Keratinocyte (primary cell): ENCODE data around the gene C22orf39. TPM values are rescaled to one million over a fixed set of nuclear protein-coding genes. Genes with fewer than 3 reads are reported as not detected.

ENCODE experiments used
- DNase-seq: peaks from one replicate; pipeline ENCODE4 v3.0.0-alpha.2; 2011; ENCODE audit warnings: low read depth, missing footprints, low spot score
- FAIRE-seq: peaks from 2 replicates; lab custom pipeline; 2011; peaks lifted over from hg19 to GRCh38; lab: Jason Lieb, UNC
- H2AFZ ChIP-seq: 2 replicates; pipeline ENCODE4 v1.6.0; 2012; ENCODE audit warnings: low read length, control low read depth, inconsistent platforms; ENCODE audit not compliant: control insufficient read depth
- H3K27ac ChIP-seq: 2 replicates; pipeline ENCODE4 v1.5.1; 2011; ENCODE audit warnings: low read length; ENCODE audit not compliant: control insufficient read depth, insufficient read depth
- H3K27me3 ChIP-seq: 3 replicates; pipeline ENCODE4 v1.6.0; 2011; ENCODE audit warnings: low read length; ENCODE audit not compliant: control insufficient read depth, insufficient read depth; ENCODE audit errors: extremely low read depth
- H3K36me3 ChIP-seq, 2 experiments: 2 replicates in 1 of 2; 3 replicates in 1 of 2; pipeline ENCODE4 v1.5.1; 2011; ENCODE audit warnings: low read length in 2 of 2, mild to moderate bottlenecking in 1 of 2; ENCODE audit not compliant: control insufficient read depth in 2 of 2, insufficient read depth in 2 of 2; ENCODE audit errors: extremely low read depth in 1 of 2
- H3K4me1 ChIP-seq: 3 replicates; pipeline ENCODE4 v1.5.1; 2011; ENCODE audit warnings: low read length; ENCODE audit not compliant: control insufficient read depth, insufficient read depth; ENCODE audit errors: extremely low read depth
- H3K4me2 ChIP-seq: 3 replicates; pipeline ENCODE4 v1.6.0; 2011; ENCODE audit warnings: low read depth, low read length; ENCODE audit not compliant: control insufficient read depth, insufficient read depth; ENCODE audit errors: extremely low read depth
- H3K4me3 ChIP-seq, 3 experiments: fragments of 200-600 bp in 1 of 3; sonication (generic) in 1 of 3; 2 replicates in 2 of 3; 3 replicates in 1 of 3; pipeline ENCODE4 v1.5.1; 2011 to 2016; ENCODE audit warnings: low read length in 3 of 3, mild to moderate bottlenecking in 3 of 3, control low read depth in 2 of 3, inconsistent platforms in 1 of 3, low read depth in 1 of 3, mixed read lengths in 1 of 3, mixed run types in 1 of 3, moderate library complexity in 1 of 3; ENCODE audit not compliant: control insufficient read depth in 2 of 3, insufficient read depth in 2 of 3; ENCODE audit errors: extremely low read depth in 1 of 3
- H3K79me2 ChIP-seq: 2 replicates; pipeline ENCODE4 v1.6.0; 2012; ENCODE audit warnings: low read length; ENCODE audit not compliant: control insufficient read depth, insufficient read depth
- H3K9ac ChIP-seq: 3 replicates; pipeline ENCODE4 v1.6.0; 2011; ENCODE audit warnings: low read length; ENCODE audit not compliant: control insufficient read depth, insufficient read depth; ENCODE audit errors: extremely low read depth
- H3K9me1 ChIP-seq: 3 replicates; pipeline ENCODE4 v1.6.0; 2011; ENCODE audit warnings: low read length; ENCODE audit not compliant: control insufficient read depth, insufficient read depth; ENCODE audit errors: extremely low read depth
- H3K9me3 ChIP-seq: 2 replicates; pipeline ENCODE4 v1.5.1; 2012; ENCODE audit warnings: low read depth, low read length; ENCODE audit not compliant: control insufficient read depth
- H4K20me1 ChIP-seq: 3 replicates; pipeline ENCODE4 v1.6.0; 2011; ENCODE audit warnings: low read length; ENCODE audit not compliant: control insufficient read depth, insufficient read depth; ENCODE audit errors: extremely low read depth
- CTCF ChIP-seq, 3 experiments: IDR thresholded peaks in 1 of 3; conservative IDR thresholded peaks in 1 of 3; optimal IDR thresholded peaks in 1 of 3; 2 replicates in 2 of 3; 3 replicates in 1 of 3; pipeline versions ENCODE3 to v1.5.1; 2011; ENCODE audit warnings: low read length in 3 of 3, mild to moderate bottlenecking in 3 of 3, moderate library complexity in 2 of 3, control low read depth in 1 of 3, inconsistent platforms in 1 of 3; ENCODE audit not compliant: insufficient read depth in 2 of 3; ENCODE audit errors: extremely low read depth in 1 of 3
- EZH2 ChIP-seq: IDR thresholded peaks from one replicate; pipeline ENCODE4 v1.6.1; 2012; ENCODE audit warnings: inconsistent platforms, mild to moderate bottlenecking, low read length, moderate library complexity
- dilution Hi-C: fragments of 300-500 bp; cut with MboI; formaldehyde crosslinking; loops from one replicate; pipeline ENCODE4 v1.7.0; 2020; ENCODE audit warnings: low sequenced_read_pairs; ENCODE audit not compliant: extremely low pct_ligation_motif_present
- polyA plus RNA-seq, 5 experiments: library from polyadenylated mRNA; depleted of rRNA in 3 of 5; stranded (reverse) in 3 of 5; stranded (forward) in 1 of 5; unstranded in 1 of 5; fragments of >200 nt; gene quantifications; 1 replicate in 1 of 5; 2 replicates in 3 of 5; 3 replicates in 1 of 5; pipeline versions ENCODE4 v1.2.1 to v1.2.3, GENCODE V29; 2011 to 2012; ENCODE audit warnings: missing spikeins in 2 of 5, low read depth in 1 of 5, low replicate concordance in 1 of 5

Gene C22orf39
- polyA plus RNA-seq, 1 donor (not counting 4 experiments of a cell fraction or from before 2014, with no cell fraction given), result 13.8 TPM

- Histone ChIP-seq H2AFZ (no peak overlapping the region), H3K27me3 (no peaks in the 10 kb centered on the region), H3K4me3 (no peak overlapping the region), H3K9me1 (no peaks in the 10 kb centered on the region), H3K9ac (no peak overlapping the region), H3K9me3 (no peaks in the 10 kb centered on the region), H3K36me3 (peaks cover 40 to 44% of the 10 kb centered on the region in 2 experiments), H4K20me1 (no peaks in the 10 kb centered on the region), H3K27ac (no peak overlapping the region), H3K79me2 (no peaks in the 10 kb centered on the region), H3K4me1 (no peaks in the 10 kb centered on the region), H3K4me2 (no peak overlapping the region)
- FAIRE-seq (no peak), DNase-seq (no peak)
- dilution Hi-C loops, result no loop called here
- TF ChIP-seq CTCF (optimal IDR thresholded peaks at IDR 0.05 in 1 of 3, IDR thresholded peaks at IDR 0.05 in 1 of 3, conservative IDR thresholded peaks at IDR 0.05 in 1 of 3; ENCODE audit: extremely low read depth in 1 of 3, insufficient read depth in 2 of 3, low read length in 3 of 3) (no peak), EZH2 (no peak)
Observed at GRCh38 chr22:19397734-19398104, 49.8 kb downstream of the C22orf39 start.

DNA sequence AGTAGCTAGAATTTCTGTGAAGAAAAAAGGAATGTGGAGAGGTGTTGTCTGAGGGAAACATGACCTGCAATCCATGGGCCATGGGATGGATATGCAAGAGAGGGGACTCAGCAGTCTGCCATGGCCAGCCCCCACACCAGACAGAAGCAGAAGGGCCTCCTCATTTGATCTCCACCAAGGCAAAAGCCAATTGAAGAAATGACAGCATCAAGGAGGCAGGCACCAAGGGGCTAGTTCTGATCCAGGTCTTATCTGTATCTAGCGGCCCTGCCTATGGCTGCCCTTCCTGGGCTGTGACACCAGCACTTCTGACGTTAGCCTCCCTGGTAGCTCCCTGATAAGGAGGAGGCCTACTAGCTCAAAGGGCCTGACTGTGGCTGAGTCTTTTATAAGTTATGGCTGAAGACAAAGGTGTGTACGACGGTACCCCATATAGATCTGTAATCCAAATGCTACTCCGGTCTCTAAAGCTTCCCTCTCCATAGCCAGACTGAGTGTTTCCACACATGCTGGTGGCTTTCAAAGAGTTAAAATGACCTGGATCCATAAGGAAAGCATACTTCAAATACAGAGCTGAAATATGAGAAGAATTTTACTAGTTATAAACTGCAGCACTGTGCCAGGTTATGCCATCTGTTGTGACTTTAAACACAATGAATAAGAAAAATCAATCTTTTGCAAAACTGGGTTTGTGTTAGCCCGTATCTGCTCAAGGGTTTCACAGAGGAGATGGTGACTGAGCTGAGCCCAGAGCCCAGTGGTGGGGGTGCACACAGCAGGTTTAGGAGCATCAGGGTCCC lies 50.4 kb downstream of the C22orf39 start:
- Histone ChIP-seq H3K36me3 (peaks cover 45 to 48% of the 10 kb centered on the region in 2 experiments), H3K9me1 (no peaks in the 10 kb centered on the region), H3K4me3 (no peak overlapping the region), H2AFZ (no peak overlapping the region), H3K4me2 (no peak overlapping the region), H4K20me1 (no peaks in the 10 kb centered on the region), H3K27me3 (no peaks in the 10 kb centered on the region), H3K79me2 (no peaks in the 10 kb centered on the region), H3K9me3 (no peaks in the 10 kb centered on the region), H3K4me1 (no peaks in the 10 kb centered on the region), H3K27ac (no peak overlapping the region), H3K9ac (no peak overlapping the region)
- TF ChIP-seq CTCF (optimal IDR thresholded peaks at IDR 0.05 in 1 of 3, IDR thresholded peaks at IDR 0.05 in 1 of 3, conservative IDR thresholded peaks at IDR 0.05 in 1 of 3; ENCODE audit: extremely low read depth in 1 of 3, insufficient read depth in 2 of 3, low read length in 3 of 3) (no peak), EZH2 (no peak)
- dilution Hi-C loops, result no loop called here
- DNase-seq, result no peak
- FAIRE-seq, result no peak
